ENCODE results near the gene ILK.

Gene ILK

DNA sequence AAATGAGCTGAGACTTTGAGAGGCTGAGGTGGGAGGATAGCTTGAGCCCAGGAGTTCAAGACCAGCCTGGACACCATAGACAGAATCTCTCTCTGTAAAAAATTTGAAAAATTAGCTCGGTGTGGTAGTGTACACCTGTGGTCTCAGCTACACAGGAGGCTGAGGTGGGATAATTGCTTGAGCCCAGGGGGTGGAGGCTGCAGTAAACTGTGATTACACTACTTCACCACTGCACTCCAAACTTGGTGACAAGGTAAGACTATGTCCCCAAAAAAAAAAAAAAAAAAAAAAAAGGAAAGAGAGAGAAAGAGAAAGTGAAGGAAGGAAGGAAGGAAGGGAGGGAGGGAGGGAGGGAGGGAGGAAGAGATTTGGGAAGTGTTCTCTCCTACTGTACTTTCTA is 25.4 kb upstream of the ILK start:
- no peaks in the 10 kb centered on the region for H3K4me1 ChIP-seq (ENCODE audit: low read length)
- H4K20me1 ChIP-seq (ENCODE audit: insufficient read depth, low read length): no peaks in the 10 kb centered on the region
- H3K36me3 ChIP-seq (replicated peaks; ENCODE audit: low read depth, low read length): no peaks in the 10 kb centered on the region
- no peak for TF ChIP-seq EZH2phosphoT487 (IDR thresholded peaks at IDR 0.05; ENCODE audit: low read depth)
- TF ChIP-seq, protein P1, sequence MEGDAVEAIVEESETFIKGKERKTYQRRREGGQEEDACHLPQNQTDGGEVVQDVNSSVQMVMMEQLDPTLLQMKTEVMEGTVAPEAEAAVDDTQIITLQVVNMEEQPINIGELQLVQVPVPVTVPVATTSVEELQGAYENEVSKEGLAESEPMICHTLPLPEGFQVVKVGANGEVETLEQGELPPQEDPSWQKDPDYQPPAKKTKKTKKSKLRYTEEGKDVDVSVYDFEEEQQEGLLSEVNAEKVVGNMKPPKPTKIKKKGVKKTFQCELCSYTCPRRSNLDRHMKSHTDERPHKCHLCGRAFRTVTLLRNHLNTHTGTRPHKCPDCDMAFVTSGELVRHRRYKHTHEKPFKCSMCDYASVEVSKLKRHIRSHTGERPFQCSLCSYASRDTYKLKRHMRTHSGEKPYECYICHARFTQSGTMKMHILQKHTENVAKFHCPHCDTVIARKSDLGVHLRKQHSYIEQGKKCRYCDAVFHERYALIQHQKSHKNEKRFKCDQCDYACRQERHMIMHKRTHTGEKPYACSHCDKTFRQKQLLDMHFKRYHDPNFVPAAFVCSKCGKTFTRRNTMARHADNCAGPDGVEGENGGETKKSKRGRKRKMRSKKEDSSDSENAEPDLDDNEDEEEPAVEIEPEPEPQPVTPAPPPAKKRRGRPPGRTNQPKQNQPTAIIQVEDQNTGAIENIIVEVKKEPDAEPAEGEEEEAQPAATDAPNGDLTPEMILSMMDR (IDR thresholded peaks at IDR 0.05; ENCODE audit: low read depth, low read length): no peak
- no peak overlapping the region for H3K9ac ChIP-seq (ENCODE audit: low read length)
- no peaks in the 10 kb centered on the region for H3K9me3 ChIP-seq (ENCODE audit: insufficient read depth, low read length)
- no peak overlapping the region for H3K27ac ChIP-seq (ENCODE audit: low read length)
- H3K4me2 ChIP-seq (ENCODE audit: low read length): no peak overlapping the region
- no peak overlapping the region for H3K4me3 ChIP-seq (ENCODE audit: low read length)
- no peaks in the 10 kb centered on the region; the same call in 1 of the 2 replicates for H3K79me2 ChIP-seq (ENCODE audit: low read length)
- H2AFZ ChIP-seq (ENCODE audit: low read depth, low read length): no peak overlapping the region
- no peaks in the 10 kb centered on the region for H3K27me3 ChIP-seq (ENCODE audit: low read depth, low read length)

DNA sequence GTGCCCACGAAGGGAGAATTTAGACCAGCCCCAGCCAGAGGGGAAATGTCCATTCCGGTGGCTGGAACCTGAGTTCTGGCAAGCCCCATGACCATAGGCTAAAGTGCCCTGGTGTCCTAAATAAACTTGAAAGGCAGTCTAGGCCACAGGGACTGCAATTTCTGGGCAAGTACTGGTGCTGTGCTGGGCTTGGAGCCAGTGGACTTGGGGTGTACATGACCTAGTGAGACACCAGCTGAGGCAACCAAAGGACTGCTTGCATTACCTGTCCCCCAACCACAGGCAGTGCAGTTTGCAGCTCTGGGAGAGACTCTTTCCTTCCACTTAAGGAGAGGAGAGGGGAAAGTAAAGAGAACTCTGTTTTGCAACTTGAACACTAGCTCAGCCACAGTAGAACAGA is 23.9 kb upstream of the ILK start:
- Histone ChIP-seq H3K27ac (ENCODE audit: low read length) (no peak overlapping the region), H3K4me1 (ENCODE audit: low read length) (no peaks in the 10 kb centered on the region), H3K4me3 (ENCODE audit: low read length) (no peak overlapping the region), H3K27me3 (ENCODE audit: low read depth, low read length) (no peaks in the 10 kb centered on the region), H4K20me1 (ENCODE audit: insufficient read depth, low read length) (no peaks in the 10 kb centered on the region), H3K36me3 (replicated peaks; ENCODE audit: low read depth, low read length) (peaks cover 8% of the 10 kb centered on the region), H3K9ac (ENCODE audit: low read length) (no peak overlapping the region), H3K9me3 (ENCODE audit: insufficient read depth, low read length) (no peaks in the 10 kb centered on the region), H3K79me2 (ENCODE audit: low read length) (no peaks in the 10 kb centered on the region; the same call in 1 of the 2 replicates), H3K4me2 (ENCODE audit: low read length) (no peak overlapping the region), H2AFZ (ENCODE audit: low read depth, low read length) (no peak overlapping the region)
- TF ChIP-seq, protein P1 (IDR thresholded peaks at IDR 0.05; ENCODE audit: low read depth, low read length): no peak
- no peak for TF ChIP-seq EZH2phosphoT487 (IDR thresholded peaks at IDR 0.05; ENCODE audit: low read depth)

DNA sequence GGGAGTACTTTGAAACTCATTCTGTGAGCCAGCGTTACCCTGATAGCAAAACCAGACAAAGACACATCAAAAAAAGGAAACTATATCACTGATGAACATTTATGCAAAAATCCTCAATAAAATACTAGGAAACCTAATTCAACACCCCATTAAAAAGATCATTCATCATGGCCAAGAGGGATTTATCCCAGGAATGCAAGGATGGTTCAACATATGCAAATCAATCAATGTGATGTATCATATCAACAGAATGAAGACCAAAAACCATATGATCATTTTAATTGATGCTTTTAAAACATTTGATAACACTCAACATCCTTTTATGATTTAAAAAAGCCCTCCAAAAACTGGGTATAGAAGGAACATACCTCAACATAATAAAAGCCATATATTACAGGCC is 20.0 kb upstream of the ILK start:
- H3K9ac ChIP-seq (ENCODE audit: low read length): no peak overlapping the region
- no peak overlapping the region for H2AFZ ChIP-seq (ENCODE audit: low read depth, low read length)
- H3K36me3 ChIP-seq (replicated peaks; ENCODE audit: low read depth, low read length): peaks cover 8% of the 10 kb centered on the region
- no peaks in the 10 kb centered on the region for H4K20me1 ChIP-seq (ENCODE audit: insufficient read depth, low read length)
- H3K9me3 ChIP-seq (ENCODE audit: insufficient read depth, low read length): no peaks in the 10 kb centered on the region
- H3K4me3 ChIP-seq (ENCODE audit: low read length): no peak overlapping the region
- no peaks in the 10 kb centered on the region; the same call in 1 of the 2 replicates for H3K79me2 ChIP-seq (ENCODE audit: low read length)
- TF ChIP-seq, protein P1 (IDR thresholded peaks at IDR 0.05; ENCODE audit: low read depth, low read length): no peak
- TF ChIP-seq EZH2phosphoT487 (IDR thresholded peaks at IDR 0.05; ENCODE audit: low read depth): no peak
- no peak overlapping the region for H3K4me2 ChIP-seq (ENCODE audit: low read length)
- no peaks in the 10 kb centered on the region for H3K27me3 ChIP-seq (ENCODE audit: low read depth, low read length)
- H3K4me1 ChIP-seq (ENCODE audit: low read length): no peaks in the 10 kb centered on the region
- H3K27ac ChIP-seq (ENCODE audit: low read length): no peak overlapping the region

DNA sequence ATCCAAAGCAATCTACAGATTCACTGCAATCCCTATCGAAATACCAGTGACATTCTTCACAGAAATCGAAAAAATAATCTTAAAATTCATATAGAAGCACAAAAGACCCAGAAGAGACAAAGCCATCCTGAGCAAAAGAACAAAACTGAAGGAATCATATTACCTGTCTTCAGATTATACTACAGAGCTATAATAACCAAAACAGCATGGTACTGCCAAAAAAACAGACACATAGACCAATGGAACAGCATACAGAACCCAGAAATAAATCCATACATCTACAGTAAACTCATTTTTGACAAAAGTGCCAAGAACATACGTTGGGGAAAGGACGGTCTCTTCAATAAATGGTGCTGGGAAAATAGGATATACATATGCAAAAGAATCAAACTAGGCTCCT is 19.0 kb upstream of the ILK start:
- H4K20me1 ChIP-seq (ENCODE audit: insufficient read depth, low read length): no peaks in the 10 kb centered on the region
- no peak for TF ChIP-seq EZH2phosphoT487 (IDR thresholded peaks at IDR 0.05; ENCODE audit: low read depth)
- TF ChIP-seq, protein P1 (IDR thresholded peaks at IDR 0.05; ENCODE audit: low read depth, low read length): no peak
- H3K4me2 ChIP-seq (ENCODE audit: low read length): no peak overlapping the region
- H2AFZ ChIP-seq (ENCODE audit: low read depth, low read length): no peak overlapping the region
- H3K4me1 ChIP-seq (ENCODE audit: low read length): no peaks in the 10 kb centered on the region
- H3K4me3 ChIP-seq (ENCODE audit: low read length): no peak overlapping the region
- no peak overlapping the region for H3K27ac ChIP-seq (ENCODE audit: low read length)
- H3K36me3 ChIP-seq (replicated peaks; ENCODE audit: low read depth, low read length): peaks cover 8% of the 10 kb centered on the region
- H3K27me3 ChIP-seq (ENCODE audit: low read depth, low read length): no peaks in the 10 kb centered on the region
- H3K79me2 ChIP-seq (ENCODE audit: low read length): no peaks in the 10 kb centered on the region; the same call in 1 of the 2 replicates
- no peak overlapping the region for H3K9ac ChIP-seq (ENCODE audit: low read length)
- H3K9me3 ChIP-seq (ENCODE audit: insufficient read depth, low read length): no peaks in the 10 kb centered on the region
